Brain pericyte (primary cell): ENCODE results near the gene STAM2.
A peak's percentile ranks its signal among the peaks of the same experiment; 100 is the strongest.
"Not testable (repeated sequence)": the region's sequence is repeated elsewhere in the genome, so short reads cannot be mapped to it uniquely, and the experiment has no call there.

Source experiments
- DNase-seq: peaks from one replicate; pipeline ENCODE4 v3.0.0-alpha.2; 2012; ENCODE audit warnings: low read depth, low spot score

STAM2 gene

DNA sequence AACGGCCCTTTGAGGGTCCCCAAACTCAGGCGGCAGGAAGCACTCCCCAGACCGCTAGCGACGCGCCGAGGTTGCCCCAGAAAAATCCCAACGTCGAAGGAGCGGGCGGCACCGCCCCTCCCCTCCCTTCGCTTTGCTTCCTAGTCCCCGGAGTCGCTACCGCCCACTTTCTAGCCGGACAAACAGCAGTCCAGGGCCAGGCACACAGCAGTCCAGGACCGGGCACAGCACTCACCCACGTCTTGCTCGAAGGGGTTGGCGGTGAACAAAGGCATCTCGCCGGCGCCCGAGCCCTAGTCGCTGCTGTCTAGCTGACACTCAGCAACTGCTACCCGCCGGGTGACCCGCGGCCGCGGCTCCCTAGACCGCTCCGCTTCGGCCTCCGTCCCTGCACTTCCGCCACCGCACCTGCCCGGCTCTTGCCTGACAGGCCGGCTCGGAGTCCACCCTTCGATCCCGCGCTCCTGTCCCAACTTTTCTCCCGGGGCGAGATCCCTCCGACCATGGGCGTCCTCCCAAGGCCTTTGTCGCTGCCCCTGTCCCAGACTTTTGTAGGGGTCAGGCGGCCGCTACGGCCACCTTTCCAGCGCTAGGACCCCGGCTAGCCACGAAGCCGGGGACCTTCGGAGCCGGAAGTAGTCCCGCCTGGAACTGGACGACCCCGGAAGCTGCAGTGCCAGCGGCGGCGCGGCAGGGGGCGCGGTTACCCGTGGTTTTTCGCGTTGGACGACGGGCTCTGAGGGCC lies at the start of gene STAM2:
Gene STAM2, minus strand, starts transcription at position 396 of the 745 bp plus-strand sequence. Its CDS starts 121 bp downstream, at position 275.
- peak; percentile 87 for DNase-seq

- DNase-seq = no peak
Measured at GRCh38 chr2:152223977-152224376, 48.4 kb upstream of the STAM2 start.

DNA sequence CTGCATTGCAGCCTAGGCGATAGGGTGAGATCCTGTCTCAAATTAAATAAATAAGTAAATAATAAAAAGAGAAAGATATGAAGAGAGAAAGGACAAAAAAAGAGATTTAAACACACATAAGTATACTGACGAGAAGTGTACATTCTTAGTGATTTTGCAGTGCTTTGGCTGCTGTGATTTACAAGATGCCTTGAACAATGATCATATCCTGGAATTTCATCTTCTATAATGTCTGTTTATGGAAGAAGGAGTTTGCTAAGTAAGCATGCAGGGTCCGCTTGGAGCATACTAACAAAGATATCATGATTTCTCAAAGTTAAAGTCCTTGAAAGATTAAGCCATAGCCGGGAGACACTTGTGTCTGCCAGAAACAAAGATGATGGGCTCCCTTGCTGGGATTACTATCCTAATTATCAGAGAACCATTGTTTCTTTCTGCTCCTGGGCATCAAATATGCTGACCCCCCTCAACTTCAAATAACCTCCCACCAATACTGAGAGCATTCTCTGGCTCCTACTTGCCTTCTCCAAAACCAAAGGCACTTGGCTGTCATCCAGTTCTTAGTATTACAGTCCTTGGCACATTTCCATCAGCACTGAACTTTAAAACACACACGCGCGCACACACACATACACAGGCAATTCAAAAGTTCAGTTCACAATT lies 47.5 kb upstream of the STAM2 start:
- DNase-seq = peak; percentile 75

- DNase-seq = no peak
Measured at GRCh38 chr2:152221839-152222238, 46.3 kb upstream of the STAM2 start.

DNA sequence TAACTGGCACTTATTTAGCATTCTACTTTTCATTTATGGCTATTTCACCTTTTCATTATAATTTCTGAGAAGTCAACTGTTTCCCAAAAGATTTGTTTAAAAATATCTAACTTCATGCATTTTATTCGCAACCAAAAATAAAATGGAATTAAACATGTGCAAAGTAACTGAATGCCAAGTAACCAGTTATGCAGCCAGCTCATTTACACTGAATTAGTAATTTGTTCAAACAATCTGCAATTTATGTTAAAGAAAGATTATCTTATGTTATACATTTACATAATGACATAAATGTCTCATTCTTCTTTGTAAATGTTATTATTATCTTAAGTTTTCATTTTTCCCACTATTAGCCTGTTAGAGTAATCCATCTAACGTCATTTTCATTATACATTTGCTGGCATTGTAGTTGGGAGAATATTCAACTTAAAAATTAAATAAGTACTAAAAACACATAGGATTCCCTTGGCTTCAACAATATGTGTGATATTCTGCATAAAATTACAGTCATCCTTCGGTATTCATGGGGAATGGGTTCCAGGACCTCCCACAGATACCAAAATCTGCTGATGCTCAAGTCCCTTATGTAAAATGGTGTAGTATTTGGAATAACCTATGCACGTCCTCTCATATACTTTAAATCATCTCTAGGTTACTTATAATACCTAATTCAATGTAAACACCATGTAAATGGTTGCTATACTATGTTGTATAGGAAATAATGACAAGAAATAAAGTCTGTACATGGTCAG lies 43.7 kb upstream of the STAM2 start:
- DNase-seq = no peak

DNA sequence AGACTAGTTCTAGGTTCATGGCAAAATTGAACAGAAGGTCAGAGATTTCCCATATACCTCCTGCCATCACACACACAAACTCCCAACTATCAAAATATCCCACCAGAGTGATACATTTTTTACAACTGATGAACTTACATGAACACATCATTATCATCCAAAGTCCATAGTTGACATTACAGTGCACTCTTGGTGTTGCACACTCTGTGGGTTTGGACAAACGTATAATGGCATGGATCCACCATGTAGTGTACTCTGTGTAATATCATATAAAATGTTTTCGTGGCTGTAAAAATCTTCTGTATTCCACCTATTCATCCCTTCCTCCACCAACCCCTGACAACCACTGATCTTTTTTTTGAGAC lies 25.9 kb upstream of the STAM2 start:
- no peak for DNase-seq

GRCh38 chr2:152200565-152201465 lies 25.3 kb upstream of the STAM2 start:
- peak; percentile 42 for DNase-seq

GRCh38 chr2:152200101-152200500 lies 24.5 kb upstream of the STAM2 start:
- no peak for DNase-seq

- no peak for DNase-seq
Measured at GRCh38 chr2:152198499-152198898, 22.9 kb upstream of the STAM2 start.

- not testable (repeated sequence) for DNase-seq
Measured at GRCh38 chr2:152197508-152198284, 22.1 kb upstream of the STAM2 start.

- DNase-seq = no peak
Measured at GRCh38 chr2:152189622-152190495, 14.3 kb upstream of the STAM2 start.

GRCh38 chr2:152186808-152187207 lies 11.2 kb upstream of the STAM2 start:
- DNase-seq = not testable (repeated sequence)

DNA sequence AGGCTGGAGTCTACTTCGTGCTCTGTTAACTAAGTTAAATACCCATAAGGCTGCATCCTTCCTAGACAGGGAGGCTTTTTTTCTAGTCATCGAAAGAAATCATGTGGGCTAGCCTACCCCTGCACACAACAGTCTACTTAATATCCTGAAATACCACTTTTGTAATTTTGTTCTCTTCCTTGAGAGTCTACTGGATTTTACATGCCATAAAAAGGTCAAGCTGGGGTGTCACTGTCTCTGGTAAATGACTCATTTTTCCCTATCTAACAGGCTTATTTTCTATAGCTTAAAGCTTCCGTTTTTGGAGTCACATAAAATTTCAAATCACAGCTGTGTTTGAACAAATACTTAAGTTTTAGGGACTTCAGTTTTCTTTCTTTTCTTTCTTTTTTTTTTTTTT lies 10.7 kb upstream of the STAM2 start:
- DNase-seq = no peak

DNA sequence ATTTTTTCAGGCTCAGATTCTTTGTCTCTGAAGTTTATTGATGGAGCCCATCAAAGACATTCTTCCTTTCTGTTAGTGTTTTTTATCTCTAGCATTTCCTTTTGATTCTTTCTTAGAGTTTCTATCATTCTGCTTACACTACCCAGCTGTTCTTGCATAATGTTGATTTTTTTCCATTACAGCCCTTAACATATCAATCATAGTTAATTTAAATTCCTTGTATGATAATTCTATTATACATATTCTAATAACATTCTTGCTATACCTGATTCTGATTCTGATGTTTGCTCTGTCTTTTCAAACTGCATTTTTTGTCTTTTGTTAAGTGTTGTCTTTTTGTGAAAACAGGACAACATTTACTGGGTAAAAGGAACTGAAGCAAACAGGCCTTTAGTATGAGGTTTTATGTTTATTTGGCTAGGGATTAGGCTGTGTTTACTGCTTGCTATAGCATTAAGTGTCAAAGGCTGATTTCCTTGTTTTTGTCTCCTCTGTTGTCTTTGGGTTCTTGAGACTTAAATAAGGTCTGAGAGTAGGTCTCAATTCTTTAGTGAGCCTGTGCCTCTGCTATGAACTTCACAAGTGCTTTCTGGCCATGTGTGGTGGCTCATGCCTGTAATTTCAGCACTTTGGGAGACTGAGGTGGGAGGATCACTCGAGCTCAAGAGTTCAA lies 8.0 kb upstream of the STAM2 start:
- no peak for DNase-seq

- DNase-seq = not testable (repeated sequence)
Measured at GRCh38 chr2:152177667-152178066, 2.1 kb upstream of the STAM2 start.

DNA sequence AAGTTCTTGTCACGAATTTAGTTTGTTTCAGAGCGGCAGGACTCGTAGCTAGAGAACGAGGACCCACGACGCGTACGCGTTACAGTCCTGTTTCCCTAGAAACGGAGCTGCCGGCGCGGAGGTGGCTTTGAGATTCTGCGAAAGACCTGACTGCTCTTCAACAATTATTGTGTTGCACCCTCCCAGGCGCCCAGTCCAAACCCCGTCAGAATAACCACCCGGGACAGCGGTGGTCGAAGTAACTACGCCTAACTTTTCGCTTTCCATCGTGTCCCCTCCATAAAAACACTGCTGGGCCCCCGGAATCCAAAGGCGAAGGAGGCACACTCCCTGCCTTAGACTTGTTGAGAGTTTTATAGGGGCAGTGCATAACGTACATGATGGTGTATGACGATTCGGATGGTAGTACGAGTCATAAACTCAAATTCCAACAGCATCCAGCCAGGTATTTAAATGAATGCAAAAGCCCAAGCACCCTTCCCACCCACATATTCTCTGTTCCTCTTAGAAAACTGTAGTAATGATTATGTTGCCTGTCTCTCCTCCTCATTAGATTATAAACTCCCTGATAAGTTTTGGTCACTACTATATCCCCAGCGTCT lies 651 bp upstream of the STAM2 start:
- DNase-seq = no peak

GRCh38 chr2:152175012-152175367 lies 573 bp downstream of the STAM2 start:
- no peak for DNase-seq

DNA sequence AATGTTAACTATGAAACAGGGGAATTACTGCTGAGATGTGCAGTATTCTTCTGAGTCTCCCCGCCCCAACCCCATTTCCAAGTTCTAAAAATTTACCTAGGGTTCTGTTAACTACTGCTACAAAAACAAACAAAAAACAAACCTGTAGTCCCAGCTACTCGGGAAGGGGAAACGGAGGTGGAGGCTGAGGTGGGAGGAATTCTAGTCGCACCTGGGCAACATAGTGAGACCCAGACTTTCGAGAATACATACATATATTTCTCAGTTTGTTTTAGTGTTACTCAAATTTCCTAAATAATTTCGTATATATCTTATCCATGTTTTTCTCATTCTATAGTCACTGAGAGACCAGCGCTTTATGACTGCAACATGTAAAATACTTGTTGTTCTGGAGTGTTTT lies 989 bp downstream of the STAM2 start:
- DNase-seq = no peak

DNA sequence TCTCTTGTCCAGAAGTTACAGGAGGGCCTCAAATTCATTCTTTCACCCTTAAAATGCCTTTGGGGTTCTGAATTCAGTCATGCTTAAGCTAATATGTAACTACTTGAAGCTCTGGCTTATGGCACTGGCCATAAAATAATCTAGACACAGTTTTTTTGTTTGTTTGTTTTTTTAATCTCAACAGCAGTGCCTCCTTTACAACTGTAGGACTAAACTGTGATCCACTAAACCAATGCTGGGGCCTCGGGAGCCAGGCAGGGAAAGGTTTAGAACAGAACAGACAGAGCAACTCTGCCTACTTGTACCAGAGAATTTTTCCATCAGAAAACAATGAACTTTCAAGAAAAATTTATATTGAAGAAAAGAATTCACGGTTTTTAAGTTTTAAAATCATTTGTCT lies 1.7 kb downstream of the STAM2 start:
- DNase-seq = no peak
